Right renal pelvis (tissue), 4 donors: ENCODE results near the gene NGB. TPM values are rescaled to one million over a fixed set of nuclear protein-coding genes. Genes with fewer than 3 reads are reported as not detected.
A peak's percentile ranks its signal among the peaks of the same experiment; 100 is the strongest.
"Not testable (repeated sequence)": the region's sequence is repeated elsewhere in the genome, so short reads cannot be mapped to it uniquely, and the experiment has no call there.

ENCODE experiments used
- DNase-seq, 4 donors: peaks; one replicate each; pipeline ENCODE4 v3.0.0-alpha.2; 2013; ENCODE audit warnings: low read depth in 4 of 4, low spot score in 3 of 4, missing footprints in 1 of 4
- polyA plus RNA-seq, 4 donors: library from polyadenylated mRNA; unstranded; fragments of 120-200 nt; gene quantifications; one replicate each; pipeline ENCODE4 v1.2.1, GENCODE V29; 2013; ENCODE audit not compliant: insufficient read length in 4 of 4

The NGB gene, protein sequence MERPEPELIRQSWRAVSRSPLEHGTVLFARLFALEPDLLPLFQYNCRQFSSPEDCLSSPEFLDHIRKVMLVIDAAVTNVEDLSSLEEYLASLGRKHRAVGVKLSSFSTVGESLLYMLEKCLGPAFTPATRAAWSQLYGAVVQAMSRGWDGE
- under 1 TPM in 1 of 4 donors, not detected in 3; 0.05 TPM for polyA plus RNA-seq

DNA sequence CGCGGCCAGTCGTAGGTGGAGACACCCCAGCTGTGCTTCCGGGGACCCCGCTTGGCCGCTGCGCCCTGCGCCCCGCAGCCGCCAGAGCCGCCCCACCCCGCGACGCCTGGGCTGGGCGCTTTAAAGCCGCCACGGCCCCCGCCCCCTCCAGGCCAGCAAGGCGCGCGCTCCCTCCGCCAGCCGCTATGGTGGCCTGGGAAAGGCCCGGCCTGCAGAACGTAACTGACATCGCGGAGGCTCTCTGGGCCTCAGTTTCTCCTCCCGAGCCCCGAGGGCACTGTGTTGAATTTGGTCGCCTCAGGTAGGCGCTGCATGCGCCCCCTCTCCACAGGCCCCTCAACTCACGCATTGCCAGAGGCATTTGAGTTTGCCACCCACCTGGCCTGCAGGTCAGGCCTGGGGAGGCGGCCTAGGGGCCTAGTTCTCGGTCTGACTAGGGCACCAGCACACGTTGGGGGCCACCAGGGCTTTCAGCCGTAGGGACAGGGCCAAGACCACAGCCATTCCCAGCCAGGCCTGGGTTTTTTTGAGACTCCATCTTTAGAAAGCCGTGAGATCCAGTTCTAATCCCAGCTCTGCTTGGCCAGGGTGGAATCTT is at the start of gene NGB:
NGB (minus strand) TSS at position 94 of the 598 bp plus-strand sequence. CDS start 269 bp downstream, outside the sequence.
- no peak for DNase-seq

DNA sequence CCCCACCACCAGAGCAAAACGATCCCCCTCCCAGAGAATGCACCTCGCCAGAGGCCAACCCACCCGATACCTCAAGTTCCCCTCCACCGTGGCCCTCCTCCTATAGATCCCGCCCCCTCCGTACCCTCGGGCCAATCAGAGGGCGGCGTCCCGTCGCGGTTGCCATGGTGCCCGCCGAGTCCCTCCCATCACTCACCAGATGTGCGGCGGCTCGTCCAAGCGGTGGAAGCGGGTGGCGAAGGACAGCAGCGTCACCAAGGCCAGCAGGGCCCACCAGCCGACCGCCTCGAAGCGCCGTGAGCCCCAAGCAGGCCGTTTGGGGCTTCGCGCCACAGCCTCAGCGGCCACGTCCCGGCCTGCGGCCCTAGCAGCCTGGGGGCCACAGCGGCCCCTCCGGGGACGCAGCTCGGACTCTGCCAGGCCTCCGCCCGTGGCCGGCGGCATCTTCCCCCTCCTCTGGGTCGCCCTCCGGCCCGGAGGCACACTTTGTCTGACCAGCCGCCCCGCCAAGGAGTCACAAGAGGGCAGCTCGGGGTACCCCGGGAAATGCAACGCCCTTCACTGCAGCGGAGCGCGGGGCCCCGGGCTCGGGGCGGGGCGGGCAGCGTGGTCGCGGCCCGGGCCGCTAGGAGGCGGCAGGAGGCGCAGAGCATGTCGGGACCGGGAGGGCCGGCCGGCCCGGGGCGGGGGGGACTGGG is 49.4 kb upstream of the NGB start, which contains the start of gene POMT2:
POMT2 (minus strand) TSS at position 646 of the 698 bp plus-strand sequence; CDS start at position 444, 202 bp downstream.
- peak; percentile 81 to 84 (median 82) for DNase-seq

DNA sequence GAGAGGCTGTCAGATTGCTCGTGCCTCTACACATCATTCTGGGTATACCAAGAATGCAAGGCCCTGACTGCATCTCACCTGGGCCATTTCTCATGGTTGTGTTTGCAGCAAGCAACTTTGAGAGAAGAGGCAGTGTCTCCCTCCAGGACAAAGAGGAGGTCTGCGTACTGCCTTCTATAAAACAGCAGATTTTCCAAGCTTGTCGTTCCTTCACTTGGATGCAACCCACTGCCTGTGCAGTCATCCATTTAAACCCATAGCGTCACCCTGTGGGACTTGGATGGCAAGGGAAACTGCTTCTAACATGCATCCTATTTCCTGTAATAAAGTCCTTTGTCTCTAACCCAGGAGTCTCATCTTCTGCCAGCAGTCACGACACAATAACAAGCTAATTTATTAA is 48.4 kb upstream of the NGB start:
- no peak for DNase-seq

DNA sequence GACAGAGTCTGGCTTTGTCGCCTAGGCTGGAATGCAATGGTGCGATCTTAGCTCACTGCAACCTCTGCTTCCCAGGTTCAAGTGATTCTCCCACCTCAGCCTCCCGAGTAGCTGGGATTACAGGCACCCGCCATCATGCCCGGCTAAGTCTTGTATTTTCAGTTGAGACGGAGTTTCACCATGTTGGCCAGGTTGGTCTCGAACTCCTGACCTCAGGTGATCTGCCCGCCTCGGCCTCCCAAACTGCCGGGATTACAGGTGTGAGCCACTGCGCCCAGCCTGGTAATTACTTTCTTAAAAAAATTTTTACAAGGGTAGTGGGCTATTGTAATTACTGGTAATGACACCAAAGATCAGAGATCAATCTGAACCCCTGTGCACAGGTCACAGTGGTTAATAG is 47.8 kb upstream of the NGB start:
- DNase-seq, result not testable (repeated sequence)

DNA sequence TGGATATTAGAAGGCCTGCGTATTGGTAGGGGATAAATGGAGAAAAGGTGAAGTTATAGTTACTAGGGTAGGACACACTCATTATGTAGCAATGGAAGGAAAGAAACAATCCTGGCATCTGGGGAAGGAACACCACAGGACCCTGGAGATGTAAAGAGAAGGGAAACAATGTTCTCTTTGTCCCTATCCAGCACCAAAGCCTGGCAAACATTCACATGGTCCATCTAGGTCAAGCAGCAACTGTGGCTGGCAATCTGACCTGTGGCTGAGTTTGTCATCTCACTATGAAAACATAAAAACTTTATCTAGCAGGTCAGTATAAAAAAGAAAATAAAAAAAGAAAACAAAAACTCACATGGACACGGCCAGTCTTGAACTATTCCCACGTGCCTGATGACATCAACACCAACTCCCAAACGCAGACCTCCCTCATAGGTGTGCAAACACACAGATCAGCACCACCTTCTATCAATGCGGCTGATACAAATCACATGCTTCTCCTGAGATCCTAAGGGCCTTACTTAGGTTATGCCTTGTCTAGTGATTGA is 47.1 kb upstream of the NGB start:
- no peak for DNase-seq

DNA sequence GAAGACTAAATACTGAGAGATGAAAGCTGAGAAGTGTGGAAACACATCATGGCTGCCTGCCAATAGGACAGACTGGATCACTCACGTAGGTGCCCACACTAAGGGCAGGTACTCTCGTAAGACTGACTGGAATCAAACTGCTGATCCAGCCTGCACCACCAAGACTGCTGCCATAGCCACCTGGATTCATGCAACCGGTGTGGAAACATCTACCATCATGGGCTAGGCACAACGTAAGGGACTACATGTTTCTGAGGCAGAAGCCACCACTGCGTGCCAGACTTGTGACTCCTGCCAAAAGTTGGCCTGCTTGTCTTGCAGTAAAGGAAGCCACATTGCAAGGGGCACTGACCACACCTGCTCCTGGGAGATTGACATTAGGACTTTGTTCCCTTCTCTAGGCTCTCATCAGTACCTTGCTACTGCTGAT is 45.9 kb upstream of the NGB start:
- DNase-seq, result no peak

DNA sequence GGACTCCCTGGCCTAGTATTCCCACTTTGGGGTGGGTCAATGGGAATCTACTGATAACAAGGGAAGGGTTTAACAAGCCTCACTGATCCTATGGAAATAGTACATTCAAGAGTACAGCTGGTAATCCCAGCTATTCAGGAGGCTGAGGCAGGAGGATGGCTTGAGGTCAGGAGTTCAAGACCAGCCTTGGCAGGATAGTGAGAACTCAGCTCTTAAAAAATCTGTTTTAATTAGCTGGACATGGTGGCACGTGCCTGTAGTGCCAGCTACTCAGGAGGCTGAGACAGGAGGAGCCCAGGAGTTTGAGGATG is 45.1 kb upstream of the NGB start:
- no peak for DNase-seq

DNA sequence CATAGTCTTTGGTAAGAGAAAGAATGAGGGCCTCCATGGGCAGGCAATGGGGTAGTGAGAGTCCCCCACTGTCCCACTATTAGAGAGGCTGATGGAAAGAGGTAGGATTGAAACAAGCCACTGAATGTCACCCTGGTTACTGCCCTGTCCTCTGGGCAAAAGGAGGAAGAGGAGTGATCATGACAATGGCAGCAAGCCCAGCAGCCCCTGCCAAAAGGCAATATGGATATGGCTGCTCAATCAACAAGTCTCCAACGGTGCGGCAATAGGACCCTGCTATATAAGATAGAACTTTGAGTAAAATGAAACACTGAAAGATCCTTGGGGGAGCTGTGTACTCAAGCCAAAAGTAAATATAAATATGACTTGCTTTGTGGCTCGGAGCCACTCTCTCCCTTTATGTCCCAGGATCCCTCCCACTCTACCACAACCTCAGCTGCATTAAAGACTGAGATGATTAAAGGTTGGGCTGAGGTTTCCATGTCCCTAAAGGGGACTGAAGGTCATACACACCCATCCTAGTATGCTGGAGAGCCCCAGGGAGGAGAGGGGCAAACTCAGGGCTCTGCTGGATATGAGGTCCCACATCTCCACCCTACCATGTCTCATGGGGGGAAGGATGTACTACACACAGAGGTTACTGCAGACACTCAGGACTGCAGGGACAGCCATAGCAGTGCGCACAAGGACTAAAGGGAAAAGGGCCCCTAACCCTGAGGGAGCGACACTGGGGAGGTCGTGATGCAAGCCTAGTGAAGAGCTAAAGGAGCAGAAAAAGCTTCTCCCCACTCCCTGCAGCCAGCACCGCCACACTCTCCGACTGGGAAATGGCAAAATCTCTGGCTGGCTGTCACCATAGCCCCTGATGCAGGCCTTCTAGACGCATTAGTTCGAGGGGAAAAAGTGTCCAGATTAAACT is 43.8 kb upstream of the NGB start:
- DNase-seq, result no peak

DNA sequence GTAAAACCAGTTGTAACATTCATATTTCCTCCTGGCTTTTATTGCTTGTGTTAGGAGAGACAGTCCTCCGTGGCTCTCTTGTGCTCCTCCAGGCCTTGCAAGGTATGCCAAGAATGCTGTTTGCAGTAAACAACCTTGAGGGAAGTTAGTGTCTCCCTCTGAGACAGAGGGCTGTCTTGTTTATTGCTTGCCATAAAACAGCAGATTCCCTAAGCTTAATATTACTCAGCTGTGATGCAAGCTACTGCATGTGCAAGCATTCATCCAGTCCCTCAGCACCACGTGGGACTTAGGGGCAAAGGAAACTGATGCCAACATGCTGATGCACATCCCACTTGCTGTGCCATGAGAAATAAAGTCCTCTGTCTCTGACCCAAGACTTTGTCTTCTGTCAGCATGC is 43.0 kb upstream of the NGB start:
- DNase-seq, result peak in 1 of 4 donors; percentile 42

DNA sequence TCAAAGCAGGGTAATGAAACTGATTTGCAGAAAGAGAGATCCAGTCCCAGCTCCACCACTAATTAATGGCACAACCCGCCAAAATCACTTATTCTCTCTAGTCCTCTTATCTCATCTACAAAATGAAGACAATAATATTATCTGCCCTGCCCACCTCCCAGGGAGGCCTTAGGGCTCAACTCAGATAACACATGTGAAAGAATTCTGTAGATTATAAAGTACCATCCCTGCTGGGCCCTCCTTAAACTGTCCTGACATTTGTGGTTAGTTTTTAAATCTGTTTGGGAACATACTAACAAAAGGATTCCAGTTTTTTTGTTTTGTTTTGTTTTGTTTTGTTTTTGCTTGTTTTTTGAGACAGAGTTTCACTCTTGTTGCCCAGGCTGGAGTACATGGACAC is 42.4 kb upstream of the NGB start:
- DNase-seq, result no peak

DNA sequence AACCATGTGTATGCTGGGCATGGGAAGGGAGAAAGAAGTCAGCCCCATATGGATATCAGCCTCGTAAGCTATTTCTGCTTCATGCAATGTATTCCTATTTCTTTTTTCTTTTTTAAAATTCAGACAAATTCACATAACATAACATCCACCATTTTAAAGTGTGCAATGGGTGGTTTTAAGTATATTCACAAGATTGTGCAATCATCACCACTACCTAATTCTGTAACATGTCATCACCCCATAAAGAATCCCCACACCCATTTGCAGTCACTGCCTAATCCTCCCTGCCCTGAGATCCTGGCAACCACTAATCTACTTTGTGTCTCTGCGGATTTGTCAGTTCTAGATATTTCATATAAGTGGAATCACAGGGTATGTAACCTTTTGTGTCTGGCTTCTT is 40.2 kb upstream of the NGB start:
- no peak for DNase-seq

DNA sequence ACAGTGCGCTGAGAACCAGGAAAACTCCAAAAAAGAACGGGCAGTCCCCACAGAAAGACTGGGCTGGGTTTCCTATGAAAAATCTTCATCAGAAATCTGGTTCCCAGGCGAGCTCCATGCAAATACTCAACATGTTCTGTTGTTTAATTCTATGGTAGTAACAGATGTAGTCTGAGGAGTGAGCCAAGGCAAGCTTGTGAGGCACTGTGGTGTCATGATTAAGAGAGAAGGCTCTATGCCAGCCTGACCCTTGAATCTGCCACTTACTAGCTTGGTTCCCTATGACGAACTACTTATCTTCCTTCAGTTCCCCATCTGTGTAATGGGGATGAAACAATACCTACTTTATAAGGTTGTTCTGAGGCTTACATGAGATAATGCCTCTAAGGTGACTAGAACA is 39.0 kb upstream of the NGB start:
- DNase-seq, result no peak

DNA sequence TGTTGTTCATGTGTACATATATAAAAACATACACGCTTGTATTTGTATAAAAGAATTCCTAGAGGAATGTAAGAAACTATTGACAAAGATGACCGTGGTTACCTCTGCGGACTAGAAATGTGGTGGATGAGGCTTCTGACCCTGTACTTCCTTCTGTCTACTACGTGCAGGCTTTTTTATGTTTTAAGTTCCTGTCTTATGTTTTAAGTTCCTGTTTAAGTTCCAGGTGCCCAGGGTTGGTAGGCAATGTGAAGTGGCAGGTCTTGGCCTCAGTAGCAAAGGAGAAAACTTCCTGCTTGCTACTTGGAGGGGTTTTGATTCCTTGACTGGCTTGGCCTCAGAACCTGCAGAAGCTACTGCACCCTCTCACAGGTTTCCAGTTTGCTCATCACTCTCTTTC is 38.1 kb upstream of the NGB start:
- no peak for DNase-seq

DNA sequence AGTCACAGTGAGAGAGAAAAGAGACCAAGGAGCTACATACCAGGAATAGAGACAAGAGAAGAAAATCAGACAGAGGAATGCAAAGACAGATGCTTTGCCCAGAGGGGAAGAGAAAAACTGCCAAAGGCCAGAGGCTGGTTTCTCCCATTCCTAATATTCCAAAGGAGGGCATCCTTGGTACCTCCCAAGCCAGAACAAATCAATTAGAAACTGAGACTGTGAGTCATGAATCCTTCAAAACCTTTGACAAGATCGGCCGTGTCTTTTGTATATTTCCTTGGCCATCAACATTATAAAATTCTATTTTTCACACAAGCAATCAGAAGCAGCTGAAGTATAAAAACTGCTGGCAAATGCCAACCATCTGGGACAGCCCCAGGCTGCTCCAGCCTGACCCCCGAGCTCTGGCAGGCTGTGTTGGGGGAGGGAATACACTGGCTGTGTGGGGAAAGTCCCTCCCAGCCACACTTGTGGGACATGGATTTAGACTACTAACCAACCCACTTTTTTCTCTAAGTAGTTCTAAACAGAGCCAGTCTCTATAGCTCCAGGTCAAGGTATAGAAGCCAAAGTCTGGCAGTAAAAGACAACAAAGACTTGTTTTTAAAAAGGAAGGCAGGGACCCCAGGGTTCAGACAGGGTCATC is 36.0 kb upstream of the NGB start:
- DNase-seq, result no peak

DNA sequence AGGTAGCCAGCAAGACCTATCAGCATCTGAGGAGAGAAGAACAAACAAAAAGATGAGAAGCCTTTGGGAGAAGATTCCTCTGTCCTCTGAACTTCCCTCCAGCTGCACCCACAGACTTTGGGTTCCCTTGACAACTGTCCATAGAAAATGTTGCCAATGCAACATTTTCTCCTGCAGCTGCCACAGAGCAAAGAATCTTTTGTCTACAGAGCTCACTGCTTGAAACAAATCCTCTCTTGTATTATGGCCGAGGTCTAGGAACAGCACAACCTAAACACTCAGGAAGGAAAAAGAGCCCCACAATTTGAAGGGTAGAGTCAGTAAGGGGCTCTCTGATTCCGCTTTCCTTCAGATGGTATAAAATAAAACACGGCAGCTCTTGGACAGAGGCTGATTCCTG is 35.4 kb upstream of the NGB start:
- DNase-seq, result no peak

DNA sequence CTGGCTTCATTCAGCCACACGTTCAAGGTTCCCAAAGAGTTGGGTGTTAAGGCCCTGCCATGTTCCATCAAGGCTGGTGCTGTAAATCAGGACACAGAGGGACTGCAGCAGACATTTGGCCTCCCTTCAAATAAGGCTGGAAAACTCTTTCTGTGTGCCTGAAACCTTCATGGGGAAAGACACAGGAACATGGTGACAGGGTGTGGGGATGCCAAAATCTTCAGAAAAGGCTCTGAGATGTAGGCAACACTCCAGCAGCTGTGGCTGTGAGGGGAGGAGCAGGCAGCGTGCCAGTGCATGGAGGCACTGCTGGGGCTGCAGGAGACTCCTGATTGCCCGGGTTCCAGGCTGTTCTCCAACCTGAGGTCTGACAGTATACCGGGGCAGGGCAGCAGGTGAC is 34.7 kb upstream of the NGB start:
- DNase-seq, result no peak

DNA sequence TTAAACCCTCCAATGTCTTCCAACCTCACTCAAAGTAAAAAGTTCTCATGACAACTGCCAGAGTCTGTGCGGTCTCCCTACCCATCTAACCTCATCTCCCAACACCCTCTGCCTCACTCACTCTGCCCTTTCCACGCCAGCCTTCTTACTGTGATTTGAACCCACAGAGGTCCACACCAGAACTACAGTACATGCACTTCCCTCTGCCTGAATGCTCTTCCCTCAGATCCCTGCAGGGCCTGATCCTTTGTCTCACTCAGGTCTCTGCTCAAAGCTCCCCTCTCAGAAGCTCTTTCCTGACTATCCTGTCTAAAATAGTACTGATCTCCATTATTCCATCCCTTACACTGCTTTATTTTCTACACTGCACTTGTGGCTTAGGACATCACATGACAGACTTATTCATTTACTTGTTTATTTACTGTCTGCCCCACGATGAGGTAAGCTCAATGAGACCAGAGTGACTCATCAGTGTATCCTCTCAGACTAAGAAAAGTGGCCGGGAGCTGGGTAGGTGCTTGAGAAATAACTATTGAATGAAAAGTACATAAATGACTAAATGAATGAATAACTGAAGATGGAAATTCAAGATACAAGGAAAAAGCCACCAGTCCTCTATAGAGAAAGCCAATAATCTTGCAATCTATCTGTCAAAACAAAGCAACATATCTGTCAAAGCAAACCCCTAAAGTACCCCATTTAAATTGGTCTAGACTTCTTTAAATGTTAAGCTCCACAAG is 32.6 kb upstream of the NGB start:
- no peak for DNase-seq

DNA sequence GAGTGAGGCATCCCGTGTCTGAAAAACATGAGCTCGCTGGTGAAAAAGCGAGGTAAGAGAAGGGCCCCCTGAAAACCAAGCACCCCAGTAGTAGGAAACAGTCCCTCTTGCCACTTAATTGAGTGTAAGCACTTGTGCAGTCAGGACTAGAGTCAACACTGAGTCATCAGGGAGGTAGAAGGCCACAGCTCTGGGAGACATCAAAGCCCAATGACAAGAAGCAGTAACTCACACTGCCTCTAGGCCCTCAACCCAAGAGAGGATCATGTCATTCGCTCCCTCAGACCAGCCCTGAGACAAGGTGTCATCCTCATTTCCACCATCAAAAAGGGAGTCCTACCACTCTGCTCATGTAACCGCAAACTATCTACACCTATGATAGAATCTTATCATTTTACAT is 31.9 kb upstream of the NGB start:
- DNase-seq, result no peak

DNA sequence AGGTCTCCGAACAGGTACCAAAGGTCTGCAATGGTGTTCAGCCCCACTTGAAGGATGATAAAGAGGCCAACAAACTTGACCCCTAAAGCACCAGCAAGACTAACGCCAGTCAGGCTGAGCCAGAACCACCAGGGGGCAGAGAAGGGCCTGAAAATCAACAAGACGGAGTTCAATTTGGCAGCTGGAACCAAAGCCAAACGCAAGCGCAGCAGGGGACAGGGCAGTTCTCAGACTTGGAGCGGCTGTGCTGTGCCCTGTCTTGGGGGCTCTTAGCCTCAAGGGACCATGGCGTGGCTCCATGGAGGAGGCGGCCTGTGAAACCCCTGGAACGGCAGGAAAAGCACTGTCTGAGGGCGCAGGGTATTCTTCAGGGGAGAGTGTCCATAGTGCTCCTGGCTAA is 30.1 kb upstream of the NGB start:
- DNase-seq, result peak; percentile 65 to 76 (median 71)

DNA sequence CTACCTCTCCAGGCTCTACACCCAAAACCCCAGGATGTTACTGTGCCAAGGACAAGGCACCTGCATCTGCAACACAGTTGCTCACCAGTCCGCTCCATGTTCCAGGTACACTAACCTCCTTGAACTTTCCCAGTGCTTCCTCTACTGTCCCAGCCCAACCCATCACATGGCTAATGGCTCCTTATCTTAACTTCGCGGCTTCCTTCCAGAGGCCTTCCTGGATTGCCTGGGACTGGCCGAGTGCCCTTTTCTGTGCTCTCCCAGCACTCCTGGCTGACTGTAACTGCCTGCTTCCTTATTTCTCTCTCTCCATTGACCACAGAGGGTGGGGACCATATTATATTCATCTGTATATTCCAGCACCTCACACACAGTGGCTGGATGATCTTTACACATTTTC is 28.8 kb upstream of the NGB start:
- no peak for DNase-seq
